ENCODE results near the gene OR51B4. TPM values are rescaled to one million over a fixed set of nuclear protein-coding genes. Genes with fewer than 3 reads are reported as not detected.

The OR51B4 gene
- total RNA-seq, 1 experiment from 2014 or later, result not detected

DNA sequence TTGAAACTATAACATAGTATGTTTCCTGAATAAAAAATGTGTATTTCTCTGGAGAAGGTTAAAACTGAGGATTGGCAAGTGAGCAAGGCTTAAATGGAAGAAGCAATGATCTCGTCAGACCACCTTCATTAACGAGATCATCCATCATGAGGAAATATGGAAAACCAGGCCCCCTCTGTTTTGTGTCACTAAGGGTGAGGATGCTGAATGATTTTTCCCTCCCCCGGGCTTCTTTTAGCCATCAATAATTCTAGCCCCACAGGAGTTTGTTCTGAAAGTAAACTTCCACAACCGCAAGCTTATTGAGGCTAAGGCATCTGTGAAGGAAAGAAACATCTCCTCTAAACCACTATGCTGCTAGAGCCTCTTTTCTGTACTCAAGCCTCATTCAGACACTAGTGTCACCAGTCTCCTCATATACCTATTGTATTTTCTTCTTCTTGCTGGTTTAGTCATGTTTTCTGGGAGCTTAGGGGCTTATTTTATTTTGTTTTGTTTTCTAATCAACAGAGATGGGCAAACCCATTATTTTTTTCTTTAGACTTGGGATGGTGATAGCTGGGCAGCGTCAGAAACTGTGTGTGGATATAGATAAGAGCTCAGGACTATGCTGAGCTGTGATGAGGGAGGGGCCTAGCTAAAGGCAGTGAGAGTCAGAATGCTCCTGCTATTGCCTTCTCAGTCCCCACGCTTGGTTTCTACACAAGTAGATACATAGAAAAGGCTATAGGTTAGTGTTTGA is 26.2 kb downstream of the OR51B4 start:
- intact Hi-C loops (cut with micrococcal nuclease; ENCODE audit: unreplicated experiment), result no loop called here
- H3K27me3 Mint-ChIP-seq (ENCODE audit: unreplicated experiment), result no peaks in the 10 kb centered on the region
- no TSS peak for BruUV-seq (replicated peaks)
- no peak for DNase-seq
- no peaks in the 10 kb centered on the region for H3K36me3 Mint-ChIP-seq (ENCODE audit: insufficient read depth, unreplicated experiment)
- CTCF ChIA-PET, result no interaction called here
- H3K4me1 Mint-ChIP-seq (ENCODE audit: low read depth, unreplicated experiment), result peaks cover 3% of the 10 kb centered on the region
- H3K9me3 Mint-ChIP-seq (ENCODE audit: low read depth, unreplicated experiment), result no peaks in the 10 kb centered on the region
- no peak for TF ChIP-seq CTCF (IDR thresholded peaks at IDR 0.05; ENCODE audit: unreplicated experiment)
- no peak overlapping the region for H3K4me3 Mint-ChIP-seq (ENCODE audit: low read depth, unreplicated experiment)
- H3K27ac Mint-ChIP-seq (ENCODE audit: unreplicated experiment), result no peak overlapping the region

- no TSS peak for BruUV-seq (replicated peaks)
- H3K27me3 Mint-ChIP-seq (ENCODE audit: unreplicated experiment), result peaks cover 9% of the 10 kb centered on the region
- DNase-seq, result no peak
Measured at GRCh38 chr11:5274395-5274794, 27.4 kb downstream of the OR51B4 start.

DNA sequence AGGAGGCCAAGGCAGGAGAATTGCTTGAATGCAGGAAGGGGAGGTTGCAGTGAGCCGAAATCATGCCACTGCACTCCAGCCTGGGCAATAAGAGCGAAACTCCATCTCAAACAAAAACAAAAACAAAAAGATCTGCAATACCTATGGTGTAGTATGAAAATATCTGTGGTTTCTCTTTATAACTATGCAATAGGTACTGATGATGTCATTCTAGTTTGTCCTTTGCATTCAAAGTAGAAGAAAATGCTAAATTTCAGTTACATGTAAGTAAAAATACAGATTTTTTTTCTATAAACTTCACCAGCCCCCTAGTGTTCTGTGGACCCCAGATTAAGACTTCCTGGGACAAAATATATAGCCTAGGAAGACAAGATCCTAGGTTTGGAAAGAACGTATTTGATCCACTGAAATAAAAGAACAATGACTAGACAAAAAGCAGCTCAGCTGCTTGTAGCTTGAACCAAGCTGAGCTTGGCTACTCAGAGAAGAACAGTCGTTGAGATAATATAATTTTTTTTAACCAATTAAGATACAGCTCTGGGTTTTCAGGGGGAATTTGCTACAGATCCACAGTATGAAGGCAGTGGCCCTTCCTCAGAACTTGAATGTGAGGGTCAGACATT is 29.2 kb downstream of the OR51B4 start:
- no TSS peak for BruUV-seq (replicated peaks)
- intact Hi-C loops (cut with micrococcal nuclease; ENCODE audit: unreplicated experiment), result no loop called here
- Mint-ChIP-seq H3K36me3 (ENCODE audit: insufficient read depth, unreplicated experiment) (no peaks in the 10 kb centered on the region), H3K4me1 (ENCODE audit: low read depth, unreplicated experiment) (no peaks in the 10 kb centered on the region), H3K27ac (ENCODE audit: unreplicated experiment) (no peak overlapping the region), H3K4me3 (ENCODE audit: low read depth, unreplicated experiment) (no peak overlapping the region), H3K9me3 (ENCODE audit: low read depth, unreplicated experiment) (no peaks in the 10 kb centered on the region), H3K27me3 (ENCODE audit: unreplicated experiment) (peaks cover 28% of the 10 kb centered on the region)
- TF ChIP-seq CTCF (IDR thresholded peaks at IDR 0.05; ENCODE audit: unreplicated experiment), result no peak
- CTCF ChIA-PET, result no interaction called here
- DNase-seq, result no peak

More at GRCh38 chr11:5274395-5274794, 27.4 kb downstream of the OR51B4 start:
- H3K27ac Mint-ChIP-seq (ENCODE audit: unreplicated experiment), result no peak overlapping the region
- no peaks in the 10 kb centered on the region for H3K36me3 Mint-ChIP-seq (ENCODE audit: insufficient read depth, unreplicated experiment)
- H3K9me3 Mint-ChIP-seq (ENCODE audit: low read depth, unreplicated experiment), result no peaks in the 10 kb centered on the region
- CTCF ChIA-PET, result no interaction called here
- no peak overlapping the region for H3K4me3 Mint-ChIP-seq (ENCODE audit: low read depth, unreplicated experiment)
- H3K4me1 Mint-ChIP-seq (ENCODE audit: low read depth, unreplicated experiment), result no peaks in the 10 kb centered on the region
- intact Hi-C loops (cut with micrococcal nuclease; ENCODE audit: unreplicated experiment), result no loop called here
- TF ChIP-seq CTCF (IDR thresholded peaks at IDR 0.05; ENCODE audit: unreplicated experiment), result no peak

- no peak within 1 kb of the TSS for H3K27ac Mint-ChIP-seq (ENCODE audit: unreplicated experiment)
- BruUV-seq (replicated peaks), result no TSS peak
- no peak for DNase-seq
- no peak for TF ChIP-seq CTCF (IDR thresholded peaks at IDR 0.05; ENCODE audit: unreplicated experiment)
- no peaks in the 10 kb centered on the region for H3K9me3 Mint-ChIP-seq (ENCODE audit: low read depth, unreplicated experiment)
- H3K4me3 Mint-ChIP-seq (ENCODE audit: low read depth, unreplicated experiment), result no peak within 1 kb of the TSS
- CTCF ChIA-PET, result no interaction called here
- H3K27me3 Mint-ChIP-seq (ENCODE audit: unreplicated experiment), result peaks cover 38% of the 10 kb centered on the region
- H3K4me1 Mint-ChIP-seq (ENCODE audit: low read depth, unreplicated experiment), result no peaks in the 10 kb centered on the region
- no peaks in the 10 kb centered on the region for H3K36me3 Mint-ChIP-seq (ENCODE audit: insufficient read depth, unreplicated experiment)
- intact Hi-C loops (cut with micrococcal nuclease; ENCODE audit: unreplicated experiment), result no loop called here
Measured at GRCh38 chr11:5269715-5270147, 32.0 kb downstream of the OR51B4 start, which contains the start of gene HBE1. Gene HBE1, minus strand, starts transcription at chr11:5269945. Its CDS starts 55 bp downstream, at chr11:5269890.

All from Calu3 (cell line).